Endothelial cell of umbilical vein (primary cell): Measurements from ENCODE around the gene C11orf24. TPM values are rescaled to one million over a fixed set of nuclear protein-coding genes. Genes with fewer than 3 reads are reported as not detected.

ENCODE experiments used
- BruUV-seq: library from RNA; stranded (reverse); fragments of 400-500 nt; replicated peaks from 2 replicates; lab custom pipeline; 2021; lab: Mats Ljungman, UMichigan
- CTCF ChIA-PET: fragments of 300-600, 350-600 bp; sonication (Branson Sonifier 250); formaldehyde crosslinking; loops from one replicate; lab custom pipeline; 2021; ENCODE audit warnings: antibody characterized with exemption, inconsistent platforms; lab: Charles Lee
- POLR2A ChIA-PET: fragments of 300-600, 350-600 bp; sonication (Branson Sonifier 250); formaldehyde crosslinking; loops from one replicate; lab custom pipeline; 2021; ENCODE audit warnings: antibody characterized with exemption, inconsistent platforms; lab: Charles Lee
- DNase-seq: peaks from one replicate; pipeline ENCODE4 v3.0.0-alpha.2; 2011; ENCODE audit warnings: low read depth, low spot score
- FAIRE-seq: peaks from 2 replicates; lab custom pipeline; 2011; peaks lifted over from hg19 to GRCh38; lab: Jason Lieb, UNC
- H2AFZ ChIP-seq: 2 replicates; pipeline ENCODE4 v1.6.0; 2012; ENCODE audit warnings: low read depth, low read length, control low read depth, inconsistent platforms
- H3K27ac ChIP-seq: 2 replicates; pipeline ENCODE4 v1.5.1; 2011; ENCODE audit warnings: low read depth, mild to moderate bottlenecking, control low read depth, low read length, moderate library complexity; ENCODE audit not compliant: insufficient read depth
- H3K27me3 ChIP-seq, 2 experiments: 2 replicates each; pipeline versions ENCODE4 v1.6.0 to v1.6.1; 2011; ENCODE audit warnings: low read length in 2 of 2, mixed read lengths in 1 of 2; ENCODE audit not compliant: control insufficient read depth in 2 of 2, insufficient read depth in 2 of 2
- H3K36me3 ChIP-seq, 2 experiments: 2 replicates in 1 of 2; 3 replicates in 1 of 2; pipeline ENCODE4 v1.5.1; 2011; ENCODE audit warnings: low read length in 2 of 2, mild to moderate bottlenecking in 1 of 2, moderate library complexity in 1 of 2; ENCODE audit not compliant: control insufficient read depth in 2 of 2, insufficient read depth in 2 of 2; ENCODE audit errors: extremely low read depth in 1 of 2
- H3K4me1 ChIP-seq: 3 replicates; pipeline ENCODE4 v1.5.1; 2011; ENCODE audit warnings: mild to moderate bottlenecking, low read length; ENCODE audit not compliant: control insufficient read depth, insufficient read depth; ENCODE audit errors: extremely low read depth
- H3K4me2 ChIP-seq: 2 replicates; pipeline ENCODE4 v1.6.1; 2011; ENCODE audit warnings: low read length, control low read depth, mixed read lengths; ENCODE audit not compliant: insufficient read depth
- H3K4me3 ChIP-seq, 3 experiments: fragments of 200-600 bp in 1 of 3; sonication (generic), shearing (Covaris generic) in 1 of 3; replicated peaks in 1 of 3; 2 replicates each; pipeline ENCODE4 v1.5.1; 2011 to 2016; ENCODE audit warnings: control low read depth in 3 of 3, low read length in 3 of 3, mild to moderate bottlenecking in 2 of 3, inconsistent platforms in 1 of 3, low read depth in 1 of 3, moderate library complexity in 1 of 3; ENCODE audit not compliant: insufficient read depth in 1 of 3
- H3K79me2 ChIP-seq: 2 replicates; pipeline ENCODE4 v1.6.0; 2012; ENCODE audit warnings: low read length, inconsistent platforms; ENCODE audit not compliant: control insufficient read depth, insufficient read depth
- H3K9ac ChIP-seq: replicated peaks from 2 replicates; pipeline ENCODE3; 2011; ENCODE audit warnings: low read length, control low read depth; ENCODE audit not compliant: insufficient read depth; ENCODE audit errors: extremely low read depth
- H3K9me1 ChIP-seq: replicated peaks from 3 replicates; pipeline ENCODE4 v1.6.0; 2011; ENCODE audit warnings: mild to moderate bottlenecking, low read length; ENCODE audit not compliant: control insufficient read depth, insufficient read depth; ENCODE audit errors: extremely low read depth
- H3K9me3 ChIP-seq: replicated peaks from 2 replicates; pipeline ENCODE4 v1.5.1; 2012; ENCODE audit warnings: low read length, inconsistent platforms; ENCODE audit not compliant: control insufficient read depth, insufficient read depth
- H4K20me1 ChIP-seq: replicated peaks from 2 replicates; pipeline ENCODE3; 2011; ENCODE audit warnings: mild to moderate bottlenecking, low read length; ENCODE audit not compliant: control insufficient read depth, insufficient read depth; ENCODE audit errors: extremely low read depth
- CTCF ChIP-seq, 2 donors: IDR thresholded peaks; 1 replicate in 1 of 2; 2 replicates in 1 of 2; pipeline ENCODE4 v1.5.1; 2011; ENCODE audit warnings: low read length in 2 of 2, mild to moderate bottlenecking in 2 of 2, moderate library complexity in 2 of 2, control low read depth in 1 of 2, inconsistent platforms in 1 of 2, low read depth in 1 of 2; ENCODE audit not compliant: insufficient read depth in 1 of 2; ENCODE audit errors: extremely low read depth in 1 of 2
- EZH2 ChIP-seq: IDR thresholded peaks from 2 replicates; pipeline ENCODE4 v1.6.1; 2012; ENCODE audit warnings: borderline replicate concordance, low read depth, mild to moderate bottlenecking, moderate library complexity, low read length, inconsistent platforms; ENCODE audit not compliant: severe bottlenecking
- FOS ChIP-seq: IDR thresholded peaks from 2 replicates; pipeline ENCODE4 v1.6.1; 2011; ENCODE audit warnings: mild to moderate bottlenecking, low read length, moderate library complexity, borderline replicate concordance; ENCODE audit not compliant: insufficient read depth
- GATA2 ChIP-seq: IDR thresholded peaks from 2 replicates; pipeline ENCODE4 v1.7.0; 2011; ENCODE audit warnings: low read depth, mild to moderate bottlenecking, moderate library complexity, mixed read lengths, low read length; ENCODE audit not compliant: insufficient read length, insufficient read depth
- JUN ChIP-seq: IDR thresholded peaks from 2 replicates; pipeline ENCODE4 v1.6.1; 2011; ENCODE audit warnings: borderline replicate concordance, low read depth; ENCODE audit not compliant: insufficient read length, insufficient read depth
- MAX ChIP-seq: IDR thresholded peaks from 2 replicates; pipeline ENCODE4 v1.6.1; 2011; ENCODE audit not compliant: insufficient read depth, insufficient read length
- MYC ChIP-seq: IDR thresholded peaks from one replicate; pipeline ENCODE4 v1.6.1; 2011; ENCODE audit warnings: mild to moderate bottlenecking, low read depth, low read length
- POLR2A ChIP-seq: IDR thresholded peaks from 2 replicates; pipeline ENCODE4 v1.6.1; 2012; ENCODE audit warnings: low read depth, mild to moderate bottlenecking, control low read depth, low read length
- POLR2AphosphoS5 ChIP-seq: IDR thresholded peaks from 2 replicates; pipeline ENCODE4 v1.6.1; 2012; ENCODE audit warnings: low read depth, mild to moderate bottlenecking, control low read depth, low read length, moderate library complexity; ENCODE audit not compliant: insufficient read depth
- dilution Hi-C: fragments of 300-500 bp; cut with MboI; formaldehyde crosslinking; loops from one replicate; pipeline ENCODE4 v1.15.0; 2019; ENCODE audit warnings: low sequenced_read_pairs; ENCODE audit not compliant: extremely low pct_ligation_motif_present
- intact Hi-C: fragments of 100-400 bp; cut with micrococcal nuclease; formaldehyde crosslinking; loops from one replicate; pipeline ENCODE4 v1.10.0; 2022
- polyA plus RNA-seq, 4 experiments: library from polyadenylated mRNA; depleted of rRNA in 3 of 4; stranded (reverse) in 3 of 4; unstranded in 1 of 4; fragments of >200 nt; gene quantifications; 2 replicates each; pipeline versions ENCODE4 v1.2.1 to v1.2.3, GENCODE V29; 2011 to 2012; ENCODE audit warnings: missing spikeins in 1 of 4
- total RNA-seq: library from RNA; stranded (reverse); gene quantifications from 2 replicates; pipeline ENCODE4 v1.2.3, GENCODE V29; 2021

The C11orf24 gene
- total and polyA plus RNA-seq, 2 donors (not counting 3 experiments of a cell fraction or from before 2014, with no cell fraction given) = 26.4 to 34.1 TPM

GRCh38 chr11:68298659-68299516 is 27.1 kb upstream of the C11orf24 start:
- H3K9me3 ChIP-seq = no peaks in the 10 kb centered on the region
- DNase-seq (no peak), FAIRE-seq (no peak)
- H3K27me3 ChIP-seq = no peaks in the 10 kb centered on the region
- no peak overlapping the region for H3K4me2 ChIP-seq
- POLR2A ChIA-PET = no interaction called here
- dilution Hi-C loops (no loop called here), intact Hi-C loops (no loop called here)
- CTCF ChIA-PET = interaction anchor here (0.8 to 7.1 kb wide), 23 partner anchors 9 to 150 kb away, joined by 3 to 152 read pairs (median 5); partner anchors contain the start of gene C11orf24
- H2AFZ ChIP-seq = peak overlapping the region; percentile 22
- no peak for TF ChIP-seq JUN
- no peak for TF ChIP-seq POLR2A
- TF ChIP-seq MAX = no peak
- no peak for TF ChIP-seq EZH2
- TF ChIP-seq CTCF (IDR thresholded peaks at IDR 0.05; ENCODE audit: extremely low read depth in 1 of 2, insufficient read depth in 1 of 2, low read depth in 1 of 2, low read length in 2 of 2) = no peak
- TF ChIP-seq GATA2 = no peak
- TF ChIP-seq MYC = no peak
- no peak for TF ChIP-seq POLR2AphosphoS5
- no peak for TF ChIP-seq FOS
- H3K4me3 ChIP-seq = no peak overlapping the region
- no peaks in the 10 kb centered on the region for H3K4me1 ChIP-seq
- H3K27ac ChIP-seq = no peak overlapping the region
- H3K9ac ChIP-seq = no peak overlapping the region
- H3K36me3 ChIP-seq = no peaks in the 10 kb centered on the region
- no TSS peak for BruUV-seq
- no peaks in the 10 kb centered on the region for H4K20me1 ChIP-seq
- no peaks in the 10 kb centered on the region for H3K79me2 ChIP-seq
- H3K9me1 ChIP-seq = no peaks in the 10 kb centered on the region
